Uterus (tissue), 2 donors: ENCODE results near the gene ACSBG1.

Experiments
- POLR2A ChIP-seq, 2 donors: fragments of 450-650 bp; IDR thresholded peaks; one replicate each; pipeline ENCODE4 v1.6.1; 2016; ENCODE audit warnings: antibody characterized with exemption in 2 of 2, mild to moderate bottlenecking in 1 of 2, moderate library complexity in 1 of 2
- TF ChIP-seq, protein P1 (sequence below), 4 experiments: fragments of 200-600 bp in 2 of 4; fragments of 450-650 bp in 2 of 4; sonication (generic) in 2 of 4; IDR thresholded peaks; one replicate each; pipeline ENCODE4 v1.5.1; 2016 to 2019; ENCODE audit warnings: antibody characterized with exemption in 4 of 4, mild to moderate bottlenecking in 2 of 4, moderate library complexity in 1 of 4

GRCh38 chr15:78129077-78129750, 105.2 kb downstream of the ACSBG1 start:
- no peak for TF ChIP-seq POLR2A (IDR thresholded peaks at IDR 0.05)
- TF ChIP-seq, protein P1, sequence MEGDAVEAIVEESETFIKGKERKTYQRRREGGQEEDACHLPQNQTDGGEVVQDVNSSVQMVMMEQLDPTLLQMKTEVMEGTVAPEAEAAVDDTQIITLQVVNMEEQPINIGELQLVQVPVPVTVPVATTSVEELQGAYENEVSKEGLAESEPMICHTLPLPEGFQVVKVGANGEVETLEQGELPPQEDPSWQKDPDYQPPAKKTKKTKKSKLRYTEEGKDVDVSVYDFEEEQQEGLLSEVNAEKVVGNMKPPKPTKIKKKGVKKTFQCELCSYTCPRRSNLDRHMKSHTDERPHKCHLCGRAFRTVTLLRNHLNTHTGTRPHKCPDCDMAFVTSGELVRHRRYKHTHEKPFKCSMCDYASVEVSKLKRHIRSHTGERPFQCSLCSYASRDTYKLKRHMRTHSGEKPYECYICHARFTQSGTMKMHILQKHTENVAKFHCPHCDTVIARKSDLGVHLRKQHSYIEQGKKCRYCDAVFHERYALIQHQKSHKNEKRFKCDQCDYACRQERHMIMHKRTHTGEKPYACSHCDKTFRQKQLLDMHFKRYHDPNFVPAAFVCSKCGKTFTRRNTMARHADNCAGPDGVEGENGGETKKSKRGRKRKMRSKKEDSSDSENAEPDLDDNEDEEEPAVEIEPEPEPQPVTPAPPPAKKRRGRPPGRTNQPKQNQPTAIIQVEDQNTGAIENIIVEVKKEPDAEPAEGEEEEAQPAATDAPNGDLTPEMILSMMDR (IDR thresholded peaks at IDR 0.05): no peak
